Posterior vena cava (tissue), 2 donors: ENCODE measurements around the gene ARHGEF10L. TPM values are rescaled to one million over a fixed set of nuclear protein-coding genes. Genes with fewer than 3 reads are reported as not detected.

Experiments
- DNase-seq: peaks from one replicate; pipeline ENCODE4 v3.0.0-alpha.2; 2020; ENCODE audit warnings: low spot score
- intact Hi-C, 2 donors: fragments of 100-400 bp; cut with DNase I; formaldehyde crosslinking; loops; one replicate each; pipeline versions ENCODE4 v1.14.1 to v1.14.2; 2022 to 2023
- total RNA-seq, 2 donors: library from RNA; stranded (reverse); fragmentation: NEBNext Ultra II Directional; extraction: Animal tissue kit (Norgen Biotek cat#: 25700); gene quantifications; one replicate each; pipeline ENCODE4 v1.2.1, GENCODE V29; 2021
- donor health status: DM: yes; HTN: yes; CAD: no.
- donor health status: DM: yes; HTN: yes; CAD: no.

ARHGEF10L gene
- total RNA-seq, 2 donors from 2014 or later = 103 to 111 TPM

GRCh38 chr1:17520041-17520440 lies 19.5 kb upstream of the ARHGEF10L start:
- intact Hi-C loops = no loop called here
- no peak for DNase-seq

- no peak for DNase-seq
- intact Hi-C loops = no loop called here
Observed at GRCh38 chr1:17520473-17521319, 18.8 kb upstream of the ARHGEF10L start.

GRCh38 chr1:17521946-17522612 lies 17.4 kb upstream of the ARHGEF10L start:
- intact Hi-C loops = no loop called here
- no peak for DNase-seq

GRCh38 chr1:17523321-17524041 lies 16.0 kb upstream of the ARHGEF10L start:
- no peak for DNase-seq

GRCh38 chr1:17524645-17525044 lies 14.9 kb upstream of the ARHGEF10L start:
- intact Hi-C loops = no loop called here
- DNase-seq = no peak

More at GRCh38 chr1:17523321-17524041, 16.0 kb upstream of the ARHGEF10L start:
- intact Hi-C loops = no loop called here

DNA sequence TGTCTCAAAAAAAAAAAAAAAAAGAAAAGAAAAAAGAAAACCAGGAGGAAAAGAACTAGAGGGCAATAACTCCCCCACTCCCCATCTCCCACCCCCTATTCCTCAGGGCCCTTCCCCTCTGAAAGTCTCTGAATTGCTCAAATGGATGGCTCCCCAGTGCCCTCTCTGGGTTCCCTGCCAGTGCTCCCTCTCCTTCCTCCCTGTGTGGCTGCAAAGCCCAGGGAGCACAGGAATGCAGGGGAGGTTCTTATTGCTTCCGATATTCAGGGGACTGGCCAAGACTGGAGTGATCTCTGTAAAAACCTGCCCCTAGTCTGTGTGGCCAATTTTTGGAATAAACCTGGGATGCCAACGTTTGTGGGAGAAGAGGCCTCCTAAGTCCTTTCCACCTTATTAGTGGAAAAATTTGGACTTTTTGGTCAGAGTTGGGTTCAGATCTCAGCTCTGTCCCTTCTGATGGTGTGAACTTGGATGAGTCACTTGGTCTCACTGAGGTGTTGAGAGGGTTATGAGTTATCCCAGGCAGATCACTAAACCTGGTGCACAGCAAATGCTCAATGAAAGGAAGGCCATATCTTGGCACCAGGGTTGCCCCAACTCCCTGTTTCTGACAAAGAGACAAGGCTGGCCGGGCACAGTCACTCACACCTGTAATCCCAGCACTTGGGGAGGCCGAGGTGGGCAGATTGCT lies 13.4 kb upstream of the ARHGEF10L start:
- intact Hi-C loops = no loop called here
- DNase-seq = no peak

- DNase-seq = no peak
- intact Hi-C loops = no loop called here
Observed at GRCh38 chr1:17527036-17527914, 12.2 kb upstream of the ARHGEF10L start.

GRCh38 chr1:17529381-17529780 lies 10.1 kb upstream of the ARHGEF10L start:
- intact Hi-C loops = no loop called here

GRCh38 chr1:17531343-17531681 lies 8.2 kb upstream of the ARHGEF10L start:
- no peak for DNase-seq
- intact Hi-C loops = no loop called here

More at GRCh38 chr1:17529381-17529780, 10.1 kb upstream of the ARHGEF10L start:
- no peak for DNase-seq

- intact Hi-C loops = no loop called here
- DNase-seq = no peak
Observed at GRCh38 chr1:17531682-17532487, 7.6 kb upstream of the ARHGEF10L start.

DNA sequence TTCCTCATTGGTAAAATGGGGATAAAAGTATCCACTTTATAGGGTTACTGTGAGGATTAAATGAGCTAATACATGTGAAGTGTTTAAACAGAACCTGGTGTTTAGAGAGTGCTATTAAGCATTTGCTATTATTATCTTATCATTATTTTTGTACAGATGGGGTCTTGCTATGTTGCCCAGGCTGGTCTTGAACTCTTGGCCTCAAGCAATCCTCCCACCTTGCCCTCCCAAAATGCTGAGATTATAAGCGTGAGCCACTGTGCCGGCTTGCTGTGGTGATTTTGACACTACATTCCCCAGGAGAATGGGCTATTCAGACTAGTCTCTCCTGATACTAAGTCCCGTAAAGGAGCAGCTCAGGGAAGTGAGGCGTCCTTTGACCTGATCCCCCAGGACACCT lies 6.3 kb upstream of the ARHGEF10L start:
- no peak for DNase-seq
- intact Hi-C loops = no loop called here

GRCh38 chr1:17535300-17535936 lies 4.1 kb upstream of the ARHGEF10L start:
- no peak for DNase-seq
- intact Hi-C loops = no loop called here

- intact Hi-C loops = no loop called here
- DNase-seq = no peak
Observed at GRCh38 chr1:17538010-17538409, 1.5 kb upstream of the ARHGEF10L start.

- DNase-seq = no peak
- intact Hi-C loops = no loop called here
Observed at GRCh38 chr1:17538428-17539117, 925 bp upstream of the ARHGEF10L start.

DNA sequence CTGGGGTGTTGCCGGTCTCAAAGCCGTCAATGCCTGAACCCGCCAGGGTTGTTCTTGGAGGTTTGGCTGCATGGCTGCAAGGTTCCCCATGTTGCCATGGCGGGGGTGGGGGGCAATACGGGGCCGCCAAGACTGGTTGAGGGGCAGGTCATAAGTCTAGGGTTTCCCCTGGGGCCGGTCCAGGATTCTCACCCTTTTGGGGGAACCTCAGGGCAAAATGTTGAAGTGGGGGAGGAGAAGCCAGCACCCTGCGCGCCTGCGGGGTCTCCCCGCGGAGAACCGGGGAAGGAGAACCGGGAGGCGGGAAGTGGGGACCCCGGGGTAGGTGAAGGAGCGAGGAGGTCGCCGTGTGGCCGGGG lies 401 bp upstream of the ARHGEF10L start:
- DNase-seq = no peak
- intact Hi-C loops = no loop called here

DNA sequence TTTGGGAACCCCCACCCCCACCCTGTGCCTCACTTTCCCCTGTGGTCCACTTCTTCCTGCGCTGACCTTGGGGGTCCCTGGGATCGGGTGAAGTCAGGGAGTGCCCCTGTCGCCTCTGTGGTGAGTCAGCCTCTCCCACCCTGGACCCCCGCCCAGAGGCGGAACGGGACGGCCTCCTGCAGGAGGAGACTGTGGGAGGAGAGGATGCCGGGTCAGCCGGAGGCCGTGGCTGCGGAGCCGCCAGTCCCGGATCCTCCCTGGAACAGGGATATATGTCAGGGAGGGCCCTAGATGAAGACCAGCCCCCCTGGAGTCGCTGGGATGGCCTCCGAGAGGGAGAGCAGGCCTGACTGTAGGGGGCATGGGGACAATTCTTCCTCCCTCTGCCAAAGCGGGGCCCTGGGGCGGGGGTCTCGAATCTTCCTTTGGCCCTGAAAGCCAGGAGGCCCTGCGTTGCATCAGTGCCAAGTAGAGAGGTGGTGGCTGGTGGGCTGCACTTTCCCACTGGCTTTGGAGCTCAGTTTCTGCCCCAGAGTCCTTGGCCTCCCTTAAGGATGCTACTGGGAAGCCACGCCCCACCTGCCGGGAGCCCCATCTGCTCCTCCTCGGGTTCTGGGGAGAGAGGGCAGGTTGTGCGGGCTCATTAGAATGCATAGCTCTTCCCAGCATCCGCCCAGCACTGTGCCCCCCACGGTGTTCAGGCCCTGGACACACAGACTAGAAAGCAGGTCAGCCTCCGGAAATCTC lies 930 bp downstream of the ARHGEF10L start:
- DNase-seq = peak; percentile 92
- intact Hi-C loops = loop anchor here in 1 of 2 donors (5.0 kb wide), 1 partner anchor 42 kb away; no protein-coding TSS in a partner anchor
